SK-N-SH (cell line): ENCODE results near the gene PDE6G.

Source experiments
- CTCF ChIP-seq: fragments of 200-600 bp; sonication (generic); IDR thresholded peaks from 2 replicates; pipeline ENCODE4 v1.6.1; 2017; ENCODE audit warnings: antibody characterized with exemption, mild to moderate bottlenecking, moderate library complexity
- NRF1 ChIP-seq: IDR thresholded peaks from 2 replicates; pipeline ENCODE4 v1.6.1; 2012; ENCODE audit warnings: low read depth, mild to moderate bottlenecking, low read length
- RXRA ChIP-seq: IDR thresholded peaks from 2 replicates; pipeline ENCODE4 v1.4.0; 2012; ENCODE audit warnings: low read depth, mild to moderate bottlenecking, borderline replicate concordance
- SIN3A ChIP-seq: IDR thresholded peaks from 2 replicates; pipeline ENCODE4 v1.6.1; 2012; ENCODE audit warnings: low read depth, mild to moderate bottlenecking, low read length, moderate library complexity, borderline replicate concordance
- TAF1 ChIP-seq: IDR thresholded peaks from 2 replicates; pipeline ENCODE4 v1.6.1; 2012; ENCODE audit warnings: low read depth, mild to moderate bottlenecking, low read length, moderate library complexity, borderline replicate concordance

GRCh38 chr17:81635431-81635830, 20.9 kb downstream of the PDE6G start:
- no peak for TF ChIP-seq CTCF
- TF ChIP-seq TAF1, result no peak
- no peak for TF ChIP-seq NRF1
- TF ChIP-seq RXRA, result no peak
- TF ChIP-seq SIN3A, result no peak
